GM12892 (cell line): ENCODE measurements around the gene TBL1X.

Source experiments
- DNase-seq: peaks from one replicate; pipeline ENCODE4 v3.0.0; 2011; ENCODE audit not compliant: insufficient read length
- FAIRE-seq: peaks from 2 replicates; lab custom pipeline; 2011; peaks lifted over from hg19 to GRCh38; lab: Jason Lieb, UNC
- POLR2A ChIP-seq: IDR thresholded peaks from 2 replicates; pipeline ENCODE4 v1.6.1; 2011; ENCODE audit warnings: low read depth, low read length, control low read depth
- POLR2AphosphoS5 ChIP-seq: IDR thresholded peaks from 2 replicates; pipeline ENCODE4 v1.6.1; 2011; ENCODE audit warnings: low read depth, low read length, control low read depth
- TAF1 ChIP-seq: IDR thresholded peaks from 2 replicates; pipeline ENCODE4 v1.6.1; 2011; ENCODE audit warnings: low read depth, mild to moderate bottlenecking, control low read depth, low read length, borderline replicate concordance

TBL1X gene

DNA sequence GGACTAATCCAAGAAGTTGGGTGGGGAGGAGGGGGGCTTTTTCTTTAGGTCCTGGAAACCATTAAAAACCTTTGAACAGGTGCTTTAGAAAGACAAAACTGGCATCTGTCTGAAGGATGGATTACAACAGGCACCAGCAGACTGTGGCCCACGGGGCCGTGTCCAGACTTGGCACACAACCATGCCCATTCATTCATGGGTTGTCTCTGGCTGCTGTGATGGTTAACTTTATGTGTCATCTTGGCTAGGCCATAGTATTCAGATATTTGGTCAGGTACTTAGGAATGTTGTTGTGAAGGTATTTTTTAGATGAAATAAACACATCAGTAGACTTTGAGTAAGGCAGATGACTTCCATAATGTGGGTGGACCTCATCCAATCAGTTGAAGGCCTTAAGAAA is 45.5 kb downstream of the TBL1X start:
- FAIRE-seq (no peak), DNase-seq (no peak)
- TF ChIP-seq TAF1 (no peak), POLR2AphosphoS5 (no peak), POLR2A (no peak)

DNA sequence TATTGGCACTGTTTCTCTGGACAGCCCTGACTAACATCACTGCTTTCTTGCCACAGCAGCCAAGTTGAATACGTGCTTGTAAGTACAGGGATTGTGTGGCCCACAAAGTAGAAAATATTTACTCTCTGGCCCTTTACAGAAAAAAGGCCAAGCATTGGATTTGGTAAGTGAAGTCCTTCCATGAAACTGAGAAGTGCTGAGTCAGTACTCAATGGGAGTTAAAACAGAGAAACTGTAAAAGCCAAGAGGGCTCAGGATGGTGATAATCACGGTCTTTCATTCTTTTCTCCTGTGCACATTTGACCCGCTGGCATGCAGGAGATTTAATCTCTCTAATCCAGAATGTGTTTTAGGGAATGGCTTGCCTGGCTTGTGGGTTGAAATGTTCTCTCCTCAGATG is 46.1 kb downstream of the TBL1X start:
- no peak for FAIRE-seq
- TF ChIP-seq TAF1 (no peak), POLR2AphosphoS5 (no peak), POLR2A (no peak)

DNA sequence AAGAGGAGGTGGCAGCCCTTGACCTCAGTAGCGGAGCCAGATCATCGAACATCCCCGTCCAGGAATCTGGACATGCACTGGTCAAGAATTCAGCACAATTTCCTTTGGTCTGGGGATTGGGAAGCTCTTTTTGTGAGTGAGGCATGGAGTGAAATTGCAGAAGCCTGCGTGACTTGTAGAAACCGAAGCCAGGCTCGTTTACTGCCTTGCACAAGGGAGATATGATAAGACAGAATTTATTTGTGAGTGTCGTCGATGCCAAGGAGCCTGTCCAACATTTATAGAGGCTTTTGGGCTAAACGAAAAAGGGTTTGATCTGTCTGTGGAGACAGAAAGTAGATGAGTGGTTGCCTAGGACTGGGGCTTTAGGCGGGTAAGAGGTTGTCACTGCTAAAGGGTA is 50.6 kb downstream of the TBL1X start:
- TF ChIP-seq POLR2AphosphoS5 (no peak), POLR2A (no peak), TAF1 (no peak)
- DNase-seq (no peak), FAIRE-seq (peak; percentile 21)

More for the DNA sequence above, 46.1 kb downstream of the TBL1X start:
- DNase-seq = no peak

DNA sequence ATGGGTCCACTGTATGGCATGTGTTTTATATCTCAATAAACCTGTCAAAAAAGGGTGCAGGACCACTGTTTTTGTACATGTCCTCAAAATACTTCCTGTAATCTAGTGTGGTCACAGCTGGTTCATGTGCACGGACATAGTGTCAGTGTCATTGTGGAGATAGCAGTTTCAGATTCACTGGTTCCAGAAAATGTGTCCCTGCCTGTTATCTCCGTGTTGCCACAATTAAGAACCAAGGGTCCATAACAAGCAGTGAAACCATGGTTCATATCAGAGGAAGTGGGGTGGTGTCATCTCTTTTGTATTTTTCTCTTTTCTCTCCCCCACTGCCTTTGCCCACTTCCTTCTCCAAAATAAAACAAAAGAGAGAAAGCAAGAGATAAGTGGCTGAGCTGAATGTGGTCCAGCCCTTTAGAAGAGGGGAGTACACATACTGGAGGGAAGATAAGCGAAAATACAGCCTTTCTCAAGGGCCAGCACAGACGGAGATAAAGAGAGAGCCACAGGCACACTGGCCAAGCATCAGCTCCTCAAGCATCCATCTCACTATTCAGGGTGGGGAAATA is 51.2 kb downstream of the TBL1X start:
- FAIRE-seq (peak; percentile 93), DNase-seq (no peak)
- TF ChIP-seq TAF1 = no peak
- no peak for TF ChIP-seq POLR2AphosphoS5
- no peak for TF ChIP-seq POLR2A

DNA sequence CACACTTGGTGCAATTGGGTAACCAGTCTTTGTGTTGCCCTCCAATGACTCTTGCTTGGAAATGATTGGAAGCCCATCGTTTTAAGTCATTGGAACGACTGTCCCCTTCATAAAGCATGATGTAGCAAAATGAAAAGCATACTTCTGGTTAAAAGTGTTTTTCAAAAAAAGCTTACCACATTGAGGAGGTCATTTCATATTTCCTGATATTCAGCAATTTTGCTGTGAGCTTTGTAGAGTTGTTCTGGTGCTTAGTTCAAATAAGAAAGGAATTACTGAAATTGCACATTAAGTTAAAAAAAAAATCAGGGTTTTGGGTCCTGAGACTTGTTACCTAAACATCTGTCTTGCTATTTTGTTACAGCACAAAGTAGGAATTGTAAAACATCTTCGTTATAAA is 51.8 kb downstream of the TBL1X start:
- no peak for DNase-seq
- no peak for FAIRE-seq
- TF ChIP-seq POLR2A = no peak
- TF ChIP-seq POLR2AphosphoS5 = no peak
- TF ChIP-seq TAF1 = no peak

DNA sequence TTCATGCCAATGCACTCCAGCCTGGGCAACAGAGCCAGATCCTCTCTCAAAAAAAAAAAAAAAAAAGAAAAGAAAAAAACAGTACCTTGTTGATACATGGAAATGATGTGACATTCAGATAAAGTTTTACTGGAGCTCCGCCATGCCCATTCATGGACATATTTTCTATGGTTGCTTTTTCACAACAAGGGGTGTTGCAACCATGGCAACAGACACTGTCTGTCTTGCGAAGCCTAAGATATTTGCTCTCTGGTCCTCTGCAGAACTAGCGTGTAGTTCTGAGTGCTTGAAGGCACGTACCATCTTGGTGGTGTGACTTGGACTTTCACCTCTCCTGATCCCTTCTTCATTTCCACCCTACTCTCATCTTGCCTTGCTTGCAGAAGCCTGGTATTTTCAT is 53.2 kb downstream of the TBL1X start:
- no peak for DNase-seq
- TF ChIP-seq POLR2AphosphoS5 = no peak
- no peak for TF ChIP-seq TAF1
- TF ChIP-seq POLR2A = no peak

DNA sequence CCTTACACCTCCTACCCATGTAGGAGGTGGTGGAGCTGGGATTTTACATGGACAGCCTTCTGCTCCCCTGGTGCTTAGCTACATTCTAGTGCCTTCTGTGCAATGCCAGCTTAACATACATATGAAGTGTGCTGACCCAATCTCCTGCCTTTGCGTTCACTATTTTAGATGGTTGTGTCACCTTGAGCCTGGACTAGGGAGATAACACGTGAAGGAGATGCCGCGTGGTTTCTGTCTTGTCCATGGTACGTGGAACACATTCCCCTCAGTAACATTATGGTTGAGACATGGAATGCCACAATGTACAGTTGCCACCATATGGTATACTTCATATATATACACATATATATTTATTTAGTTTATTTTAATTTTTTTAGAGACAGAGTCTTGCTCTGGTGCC is 54.0 kb downstream of the TBL1X start:
- TF ChIP-seq TAF1 = no peak
- no peak for TF ChIP-seq POLR2A
- no peak for TF ChIP-seq POLR2AphosphoS5
- peak; percentile 30 for FAIRE-seq
- DNase-seq = no peak

More for the DNA sequence above, 53.2 kb downstream of the TBL1X start:
- peak; percentile 79 for FAIRE-seq

DNA sequence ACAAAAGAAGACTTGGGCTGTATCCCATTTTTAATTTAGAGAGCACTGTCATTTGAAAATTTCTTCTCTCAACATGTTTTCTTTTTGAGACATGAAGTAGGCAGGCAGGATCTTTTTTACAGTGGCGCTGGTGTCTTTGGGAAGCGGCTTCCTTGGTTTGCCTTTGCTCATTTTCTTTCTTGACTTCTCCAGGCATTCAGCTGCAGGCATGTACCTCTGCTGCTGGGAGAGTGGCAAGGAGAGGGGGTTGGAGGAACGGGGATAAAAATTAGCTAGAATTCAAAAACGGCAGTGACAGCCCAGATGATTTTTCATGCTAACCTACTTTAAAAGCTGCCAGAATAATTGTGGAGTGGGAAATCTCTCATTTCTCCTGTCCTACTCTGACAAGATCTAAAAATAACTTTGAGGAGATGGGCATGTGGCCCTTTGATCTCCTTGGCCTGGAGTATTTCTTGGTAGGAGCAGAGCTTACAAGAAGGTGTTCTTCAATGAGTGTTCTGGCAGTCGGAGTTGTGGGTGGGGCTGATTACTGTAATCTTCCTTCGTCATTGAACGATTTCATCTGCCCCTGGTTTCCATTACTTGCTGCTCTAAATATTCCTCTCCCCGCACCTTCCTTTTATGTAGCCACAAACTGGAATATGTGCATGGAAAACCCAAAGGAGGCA is 54.8 kb downstream of the TBL1X start:
- FAIRE-seq = no peak
- no peak for DNase-seq
- TF ChIP-seq POLR2A = no peak
- no peak for TF ChIP-seq TAF1

DNA sequence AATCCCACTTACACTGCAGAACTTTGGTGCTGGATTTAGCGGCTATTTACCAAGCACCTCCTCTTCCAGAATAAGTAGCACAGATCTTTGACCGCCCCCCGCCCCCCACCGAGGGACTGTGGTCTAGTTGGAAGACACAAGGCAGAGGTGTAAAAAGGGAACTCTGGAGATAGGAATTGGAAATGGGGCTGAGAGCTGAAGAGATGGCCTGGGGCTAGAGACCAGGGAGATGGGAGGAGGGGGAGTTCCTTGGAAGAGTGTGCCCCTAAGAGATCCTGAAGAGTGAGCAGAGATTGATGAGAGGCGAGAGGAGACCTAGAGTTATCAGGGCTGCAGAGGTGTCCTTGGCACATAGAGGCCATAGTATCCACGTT is 55.3 kb downstream of the TBL1X start:
- FAIRE-seq (no peak), DNase-seq (no peak)
- TF ChIP-seq POLR2AphosphoS5 = no peak
- TF ChIP-seq TAF1 = no peak
- TF ChIP-seq POLR2A = no peak

DNA sequence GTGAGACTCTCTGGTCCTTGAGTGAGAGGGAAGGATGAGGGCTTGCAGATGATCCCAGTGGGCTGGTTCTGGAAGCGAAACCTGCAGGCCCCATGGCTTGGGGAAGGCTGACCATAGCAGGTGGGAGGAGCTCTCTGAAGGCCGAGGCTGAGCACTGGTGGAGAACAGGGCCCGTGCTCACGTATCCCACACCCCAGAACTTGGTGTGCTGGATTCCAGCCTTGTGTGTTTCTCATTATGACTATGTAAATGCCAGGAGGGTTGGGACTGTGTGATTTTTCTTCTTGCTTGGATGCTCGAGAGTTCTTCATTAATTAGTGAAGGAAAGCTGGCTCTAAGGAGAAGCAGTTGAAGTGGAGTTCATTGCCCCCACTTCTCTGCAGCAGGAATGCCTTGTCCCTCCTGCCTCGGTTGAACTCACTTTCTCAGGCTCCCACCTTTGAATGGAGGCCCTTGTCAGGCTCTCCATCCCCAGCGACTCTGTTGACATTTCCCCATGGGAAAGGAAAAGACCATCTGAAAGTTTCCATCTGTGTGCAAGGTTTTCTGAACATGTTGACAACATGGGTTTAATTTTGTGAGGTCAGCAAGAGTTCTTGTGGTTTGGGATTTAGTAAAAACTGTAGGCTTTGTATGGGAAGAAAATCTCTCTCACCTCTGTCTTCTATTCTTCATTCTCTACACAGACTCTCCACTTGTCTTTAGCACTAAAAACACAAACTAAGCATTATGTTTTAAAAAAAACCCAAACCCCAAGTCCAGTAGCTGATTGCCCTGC is 57.7 kb downstream of the TBL1X start:
- TF ChIP-seq POLR2A (no peak), TAF1 (no peak), POLR2AphosphoS5 (no peak)
- FAIRE-seq (no peak), DNase-seq (no peak)

DNA sequence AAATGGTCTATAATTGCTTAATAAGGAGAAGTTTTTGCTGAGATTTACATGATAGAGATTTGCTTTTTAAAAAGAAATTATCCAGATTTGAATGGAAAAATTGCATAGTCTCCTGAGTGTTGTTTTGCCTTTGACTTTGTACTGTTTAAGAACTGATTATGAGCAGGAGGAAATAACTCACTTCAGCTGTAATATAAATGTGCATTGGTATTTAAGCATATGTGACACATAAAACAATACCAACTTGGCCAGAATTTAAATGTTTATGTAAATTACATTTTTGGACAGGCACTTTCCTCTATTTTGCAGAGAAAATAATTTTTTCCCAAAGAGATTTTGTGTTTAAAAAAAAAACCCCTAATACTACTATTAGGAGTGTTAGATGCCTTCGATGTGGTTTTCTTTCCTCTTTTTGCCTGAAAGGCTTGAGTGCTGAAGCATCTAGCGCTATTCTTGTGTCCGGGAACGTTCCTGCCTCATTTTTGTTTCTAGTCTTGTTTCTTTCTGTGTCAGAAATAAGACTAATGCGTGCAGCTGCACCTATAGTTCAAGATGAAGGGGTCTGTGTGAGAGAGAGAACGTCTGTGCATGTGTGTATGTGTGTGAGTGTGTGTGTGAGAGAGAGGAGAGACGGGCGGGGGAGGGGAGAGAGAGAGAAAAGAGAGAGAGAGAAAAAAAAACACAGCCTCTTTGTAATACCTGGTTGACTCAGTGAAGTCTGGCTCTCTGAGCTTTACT is 60.8 kb downstream of the TBL1X start:
- TF ChIP-seq POLR2A (no peak), TAF1 (no peak), POLR2AphosphoS5 (no peak)
- no peak for DNase-seq
- FAIRE-seq = peak; percentile 91

DNA sequence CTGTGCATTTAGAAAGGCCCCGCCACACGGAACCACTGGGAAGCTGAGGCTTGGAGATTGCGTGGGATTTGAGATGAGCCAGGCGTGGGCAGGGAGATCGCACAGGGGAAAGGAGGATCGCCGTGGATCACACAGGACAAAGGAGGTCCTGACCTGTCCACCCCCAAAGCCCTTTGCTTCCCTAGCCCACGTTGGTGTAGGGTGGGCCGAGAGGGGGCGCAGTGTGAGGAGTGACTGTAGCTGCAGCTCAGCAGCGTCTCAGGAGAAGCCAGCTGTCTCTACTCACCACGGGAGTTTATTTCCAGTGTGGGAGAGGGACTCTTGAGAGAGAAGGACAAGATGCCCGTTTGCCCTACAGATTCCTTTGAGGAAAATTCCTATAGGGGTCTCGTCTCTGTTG is 62.1 kb downstream of the TBL1X start:
- DNase-seq (no peak), FAIRE-seq (peak; percentile 36)
- TF ChIP-seq POLR2A = no peak
- no peak for TF ChIP-seq POLR2AphosphoS5
- no peak for TF ChIP-seq TAF1
